ENCODE data around the gene WDR3. TPM values are rescaled to one million over a fixed set of nuclear protein-coding genes. Genes with fewer than 3 reads are reported as not detected.
"Not testable (repeated sequence)": the region's sequence is repeated elsewhere in the genome, so short reads cannot be mapped to it uniquely, and the experiment has no call there.

WDR3 gene
- polyA plus RNA-seq, 3 donors, result 4.3 to 13.0 (median 8.0) TPM

GRCh38 chr1:117921991-117922390 is 7.5 kb upstream of the WDR3 start:
- Histone ChIP-seq H3K9me3 (replicated peaks in 1 of 2; ENCODE audit: control insufficient read depth in 1 of 2, insufficient read depth in 1 of 2, low read length in 2 of 2) (no peaks in the 10 kb centered on the region), H3K4me1 (ENCODE audit: control insufficient read depth in 1 of 2, insufficient read depth in 2 of 2, low read length in 2 of 2) (peaks cover 18 to 21% of the 10 kb centered on the region in 2 donors), H3K4me2 (replicated peaks; ENCODE audit: extremely low read depth, low read length, poor library complexity, severe bottlenecking) (no peak overlapping the region), H3K79me2 (ENCODE audit: insufficient read depth, low read length) (peaks cover 72% of the 10 kb centered on the region), H3K4me3 (replicated peaks in 1 of 3; ENCODE audit: low read depth in 2 of 3, low read length in 3 of 3) (no peak overlapping the region), H3K27me3 (ENCODE audit: control insufficient read depth in 2 of 2, insufficient read depth in 2 of 2, low read length in 2 of 2) (no peaks in the 10 kb centered on the region), H3K36me3 (replicated peaks in 1 of 2; ENCODE audit: control insufficient read depth in 1 of 2, insufficient read depth in 2 of 2, low read length in 2 of 2) (peaks cover 29 to 54% of the 10 kb centered on the region in 2 donors), H4K20me1 (ENCODE audit: insufficient read depth, low read length) (peaks cover 77% of the 10 kb centered on the region), H3K9ac (ENCODE audit: insufficient read depth, low read length, poor library complexity, severe bottlenecking) (no peak overlapping the region), H2AFZ (ENCODE audit: insufficient read depth, low read depth, low read length, poor library complexity, severe bottlenecking) (no peak overlapping the region), H3K27ac (ENCODE audit: low read depth in 1 of 2, low read length in 2 of 2) (no peak overlapping the region)
- Mint-ChIP-seq H3K36me3 (peaks cover 32 to 43% of the 10 kb centered on the region in 2 donors), H3K4me3 (no peak overlapping the region), H3K27ac (no peak overlapping the region), H3K4me1 (peaks cover 20% of the 10 kb centered on the region), H3K9me3 (no peaks in the 10 kb centered on the region), H3K27me3 (ENCODE audit: low read depth in 3 of 3) (no peaks in the 10 kb centered on the region)
- intact Hi-C loops (cut with micrococcal nuclease), result no loop called here
- 100% methylated on average over 1 of the region's 2 CpGs for WGBS (ENCODE audit: insufficient coverage)
- no peak for DNase-seq
- TF ChIP-seq, protein P1, sequence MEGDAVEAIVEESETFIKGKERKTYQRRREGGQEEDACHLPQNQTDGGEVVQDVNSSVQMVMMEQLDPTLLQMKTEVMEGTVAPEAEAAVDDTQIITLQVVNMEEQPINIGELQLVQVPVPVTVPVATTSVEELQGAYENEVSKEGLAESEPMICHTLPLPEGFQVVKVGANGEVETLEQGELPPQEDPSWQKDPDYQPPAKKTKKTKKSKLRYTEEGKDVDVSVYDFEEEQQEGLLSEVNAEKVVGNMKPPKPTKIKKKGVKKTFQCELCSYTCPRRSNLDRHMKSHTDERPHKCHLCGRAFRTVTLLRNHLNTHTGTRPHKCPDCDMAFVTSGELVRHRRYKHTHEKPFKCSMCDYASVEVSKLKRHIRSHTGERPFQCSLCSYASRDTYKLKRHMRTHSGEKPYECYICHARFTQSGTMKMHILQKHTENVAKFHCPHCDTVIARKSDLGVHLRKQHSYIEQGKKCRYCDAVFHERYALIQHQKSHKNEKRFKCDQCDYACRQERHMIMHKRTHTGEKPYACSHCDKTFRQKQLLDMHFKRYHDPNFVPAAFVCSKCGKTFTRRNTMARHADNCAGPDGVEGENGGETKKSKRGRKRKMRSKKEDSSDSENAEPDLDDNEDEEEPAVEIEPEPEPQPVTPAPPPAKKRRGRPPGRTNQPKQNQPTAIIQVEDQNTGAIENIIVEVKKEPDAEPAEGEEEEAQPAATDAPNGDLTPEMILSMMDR (IDR thresholded peaks at IDR 0.05), result no peak

- H2AFZ ChIP-seq (ENCODE audit: insufficient read depth, low read depth, low read length, poor library complexity, severe bottlenecking); DNase-seq; intact Hi-C loops (cut with micrococcal nuclease); H3K9ac ChIP-seq (ENCODE audit: insufficient read depth, low read length, poor library complexity, severe bottlenecking); H3K4me3 Mint-ChIP-seq; H3K9me3 Mint-ChIP-seq; H3K27ac ChIP-seq (ENCODE audit: low read depth in 1 of 2, low read length in 2 of 2); H3K27me3 ChIP-seq (ENCODE audit: control insufficient read depth in 2 of 2, insufficient read depth in 2 of 2, low read length in 2 of 2); H3K27ac Mint-ChIP-seq; H3K27me3 Mint-ChIP-seq (ENCODE audit: low read depth in 3 of 3); H3K4me3 ChIP-seq (replicated peaks in 1 of 3; ENCODE audit: low read depth in 2 of 3, low read length in 3 of 3); H3K9me3 ChIP-seq (replicated peaks in 1 of 2; ENCODE audit: control insufficient read depth in 1 of 2, insufficient read depth in 1 of 2, low read length in 2 of 2); H3K4me2 ChIP-seq (replicated peaks; ENCODE audit: extremely low read depth, low read length, poor library complexity, severe bottlenecking): not testable (repeated sequence)
- Mint-ChIP-seq H3K36me3 (peaks cover 26 to 36% of the 10 kb centered on the region in 2 donors), H3K4me1 (peaks cover 25% of the 10 kb centered on the region)
- Histone ChIP-seq H4K20me1 (ENCODE audit: insufficient read depth, low read length) (peaks cover 84% of the 10 kb centered on the region), H3K36me3 (replicated peaks in 1 of 2; ENCODE audit: control insufficient read depth in 1 of 2, insufficient read depth in 2 of 2, low read length in 2 of 2) (peaks cover 22 to 47% of the 10 kb centered on the region in 2 donors), H3K79me2 (ENCODE audit: insufficient read depth, low read length) (peaks cover 79% of the 10 kb centered on the region), H3K4me1 (ENCODE audit: control insufficient read depth in 1 of 2, insufficient read depth in 2 of 2, low read length in 2 of 2) (peaks cover 18 to 28% of the 10 kb centered on the region in 2 donors)
- 100% methylated on average over 4 of the region's 7 CpGs for WGBS (ENCODE audit: insufficient coverage)
Observed at GRCh38 chr1:117922717-117923116, 6.8 kb upstream of the WDR3 start.
